GM18498 (cell line): Measurements from ENCODE around the gene ANKLE2.

Source experiments
- ATAC-seq: cut with Tn5 transposase; IDR thresholded peaks from one replicate; pipeline ENCODE4 v1.9.1; 2021; ENCODE audit warnings: mild to moderate bottlenecking, moderate library complexity; ENCODE audit not compliant: unreplicated experiment

ANKLE2 gene

DNA sequence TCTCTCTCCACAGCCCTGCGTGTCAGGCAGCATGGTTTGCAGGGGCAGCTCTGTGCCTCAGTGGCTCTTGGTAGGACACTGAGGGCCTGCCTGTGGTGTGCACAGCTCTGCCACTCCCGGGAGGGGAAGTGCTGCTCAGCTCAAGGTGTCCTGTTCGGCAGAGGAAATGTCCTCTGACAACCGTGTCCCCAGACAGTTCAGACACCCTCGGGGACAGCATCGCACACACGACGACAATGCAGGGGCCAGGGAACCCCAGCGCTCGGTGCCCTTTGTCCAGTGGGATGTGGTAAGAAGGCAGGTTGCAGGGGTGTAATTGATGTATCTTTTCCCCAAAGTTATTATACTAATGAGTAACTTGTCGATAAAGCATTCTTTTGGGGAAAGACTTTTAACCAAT lies 14.2 kb downstream of the ANKLE2 start:
- no peak for ATAC-seq

DNA sequence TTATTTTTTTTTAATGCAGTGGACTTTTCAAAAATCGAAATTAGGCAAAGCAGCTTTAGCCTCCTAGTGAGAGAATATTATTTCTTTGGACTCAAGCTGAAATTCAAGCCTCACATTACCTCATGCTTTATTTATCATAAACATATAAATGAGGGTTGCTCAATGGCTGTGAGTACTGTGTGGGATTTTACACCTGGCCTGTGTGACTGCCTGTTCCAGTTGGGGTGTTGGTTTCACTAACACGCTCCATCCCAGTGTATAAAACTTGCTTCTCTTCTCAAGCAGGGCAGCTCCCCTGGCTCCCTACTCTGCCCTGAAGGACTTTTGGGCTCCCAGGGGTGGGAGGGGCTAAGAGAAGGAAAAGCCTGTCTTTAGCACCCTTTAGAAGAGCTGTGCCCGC lies 15.0 kb downstream of the ANKLE2 start:
- ATAC-seq = no peak

DNA sequence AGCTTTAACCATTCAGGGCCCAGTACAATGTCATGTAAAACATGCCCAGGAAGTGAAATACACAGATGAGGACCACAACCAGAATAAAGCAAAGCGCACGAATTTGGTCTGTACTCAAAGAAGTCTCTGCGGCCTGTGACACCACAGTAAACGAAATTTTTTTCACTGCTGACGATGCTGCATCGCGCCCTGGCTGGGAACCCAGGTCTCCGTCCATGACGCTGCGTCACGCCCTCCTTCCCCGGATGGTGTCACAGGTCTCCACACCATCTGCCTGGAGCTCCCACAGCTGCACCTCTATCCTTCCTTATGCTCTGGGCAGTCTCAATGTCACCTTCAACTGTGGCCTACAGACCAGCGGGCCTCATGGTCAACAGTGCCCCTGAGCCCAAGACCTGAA lies 17.8 kb downstream of the ANKLE2 start:
- ATAC-seq = no peak

DNA sequence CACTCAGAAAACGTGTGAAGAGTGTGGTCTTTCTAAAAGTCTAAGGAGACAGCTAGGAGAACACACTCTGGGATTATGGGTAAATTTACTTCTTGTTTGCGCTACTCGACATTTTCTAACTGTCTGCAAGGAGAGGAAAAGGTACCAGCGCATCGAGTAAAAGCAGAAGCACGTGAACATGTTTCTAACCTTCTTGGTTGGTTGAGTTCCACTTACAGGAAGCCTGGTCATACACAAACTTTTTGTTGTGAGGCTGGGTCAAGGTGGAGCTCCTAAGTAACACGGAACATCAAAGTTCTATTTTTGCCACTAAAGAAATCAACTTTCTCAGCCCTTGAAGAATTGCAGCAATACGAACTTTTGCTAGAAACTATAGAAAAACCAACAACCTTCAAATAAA lies 20.0 kb downstream of the ANKLE2 start:
- ATAC-seq = no peak

DNA sequence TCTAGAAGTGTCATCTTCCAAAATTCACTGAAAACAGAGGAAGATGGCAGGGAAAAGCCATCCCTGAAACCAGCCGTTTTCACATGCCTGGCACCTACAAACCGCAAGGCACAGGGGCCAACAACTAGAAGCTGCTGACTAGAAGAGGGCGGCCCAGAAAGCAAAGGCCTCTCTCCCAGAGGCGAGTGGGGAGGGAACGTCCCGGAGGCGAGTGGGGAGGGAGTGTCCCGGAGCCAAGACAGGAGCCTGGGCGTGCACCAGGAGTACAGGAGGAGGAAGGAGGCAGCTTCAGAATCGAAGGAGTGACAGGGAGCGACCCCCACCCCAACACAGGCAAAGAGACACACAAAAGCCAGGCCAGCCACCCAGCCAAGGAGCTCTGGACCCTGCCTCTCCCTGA lies 21.0 kb downstream of the ANKLE2 start:
- no peak for ATAC-seq

DNA sequence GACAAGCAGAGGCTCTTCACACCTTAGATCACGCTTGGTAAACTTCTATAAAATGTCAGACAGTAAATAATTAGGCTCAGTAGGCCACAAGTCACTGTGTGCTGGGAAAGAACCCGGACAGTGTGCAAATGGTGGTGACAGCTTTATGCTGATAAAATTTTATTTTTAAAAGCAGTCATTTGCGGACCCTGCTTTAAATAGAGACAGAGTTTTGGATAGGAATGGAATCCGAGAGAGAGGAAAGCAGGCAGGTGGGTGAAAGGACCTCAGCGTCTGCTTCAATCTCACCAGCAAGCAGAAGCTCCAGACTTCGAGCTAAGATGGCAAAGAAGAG lies 21.4 kb downstream of the ANKLE2 start:
- no peak for ATAC-seq

DNA sequence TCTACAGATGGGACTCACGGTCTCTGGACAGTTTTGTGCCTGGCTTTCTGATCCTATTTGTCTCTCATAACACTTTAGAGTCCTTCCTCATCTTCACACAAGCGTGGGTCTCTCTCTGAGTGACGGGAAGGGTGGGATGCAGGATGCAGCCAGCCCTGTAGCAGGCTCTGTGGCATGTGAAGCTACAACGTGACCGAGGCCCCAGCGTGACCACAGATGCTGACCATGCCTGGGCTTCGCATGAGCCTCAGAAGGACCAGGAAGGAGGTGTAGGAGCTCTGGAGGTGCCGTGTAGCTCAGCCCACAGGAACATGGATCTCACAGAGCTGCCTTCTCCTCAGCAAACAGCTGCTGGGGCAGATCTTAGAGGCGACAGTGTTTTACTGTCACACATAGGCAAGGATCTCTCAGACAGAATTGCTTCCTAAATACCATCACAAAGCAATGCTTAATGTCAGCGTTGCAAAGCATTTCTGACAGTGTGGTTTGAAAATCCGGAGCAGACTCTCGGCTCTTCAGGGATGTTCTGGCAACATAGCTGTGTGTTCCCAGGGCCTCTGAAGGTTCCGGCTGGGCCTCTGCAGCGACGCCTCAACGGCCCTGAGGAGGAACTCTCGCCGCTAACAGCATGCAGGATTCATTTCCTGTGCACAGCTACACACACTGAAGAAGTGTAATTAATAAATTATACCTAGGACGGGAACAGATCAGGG lies 21.9 kb downstream of the ANKLE2 start:
- ATAC-seq = no peak

DNA sequence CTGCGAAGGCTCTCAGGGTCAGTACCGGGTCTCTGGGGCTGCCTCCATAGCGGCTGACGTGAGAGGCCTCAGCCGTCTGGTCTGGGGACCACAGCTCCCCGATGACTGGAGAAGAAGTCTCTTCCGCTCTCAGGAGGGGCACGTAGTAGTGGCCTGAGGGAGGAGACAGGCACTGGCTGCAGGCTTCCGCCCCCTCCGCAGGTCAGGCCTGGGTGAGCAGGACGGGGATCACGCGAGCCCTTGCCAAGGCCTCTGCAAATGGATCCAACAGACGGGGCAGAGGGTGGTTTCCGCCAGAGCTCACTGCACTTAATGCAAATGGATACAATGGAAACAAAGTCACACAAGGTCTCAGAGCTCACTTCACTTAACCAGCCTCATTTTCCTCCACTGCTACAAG lies 24.7 kb downstream of the ANKLE2 start:
- ATAC-seq = no peak

DNA sequence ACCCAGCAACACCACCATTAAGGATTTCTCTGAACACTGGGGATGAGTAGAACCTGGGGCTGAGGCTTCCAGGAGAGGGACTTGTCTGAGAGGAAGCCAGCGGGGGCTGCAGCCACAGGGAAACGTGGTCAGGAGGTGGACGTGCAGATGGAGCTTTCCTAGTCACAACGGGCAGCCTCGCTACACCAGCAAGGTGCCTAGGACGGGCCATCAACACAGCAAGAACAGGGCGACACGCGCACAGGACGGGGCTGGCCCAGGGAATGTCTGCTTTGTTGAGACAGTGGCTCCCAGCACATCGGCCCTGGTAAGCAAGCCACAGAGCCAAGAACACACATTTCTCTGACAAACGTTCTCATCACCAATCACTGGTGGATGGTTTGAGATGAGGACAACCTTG lies 25.3 kb downstream of the ANKLE2 start:
- ATAC-seq = no peak

DNA sequence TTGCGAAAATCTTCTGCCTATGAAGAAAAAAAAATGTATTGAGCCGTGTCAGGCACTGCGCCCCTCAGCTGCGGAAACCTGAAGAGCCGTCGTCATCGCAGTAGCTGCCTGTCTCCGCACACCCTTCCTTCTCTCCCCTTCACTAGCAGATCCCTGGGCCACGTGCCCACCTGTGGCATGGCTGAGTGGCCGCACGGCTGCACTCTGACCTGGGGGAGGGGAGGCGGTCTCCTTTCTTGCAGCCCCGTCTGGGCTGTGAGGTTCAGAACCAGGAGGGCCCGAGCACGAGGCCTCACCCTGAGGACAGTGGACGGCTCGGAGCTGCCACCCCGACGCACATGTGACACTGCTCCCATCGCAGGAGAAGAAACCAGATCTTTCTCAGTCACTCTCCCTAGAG lies 26.1 kb downstream of the ANKLE2 start:
- ATAC-seq = no peak

DNA sequence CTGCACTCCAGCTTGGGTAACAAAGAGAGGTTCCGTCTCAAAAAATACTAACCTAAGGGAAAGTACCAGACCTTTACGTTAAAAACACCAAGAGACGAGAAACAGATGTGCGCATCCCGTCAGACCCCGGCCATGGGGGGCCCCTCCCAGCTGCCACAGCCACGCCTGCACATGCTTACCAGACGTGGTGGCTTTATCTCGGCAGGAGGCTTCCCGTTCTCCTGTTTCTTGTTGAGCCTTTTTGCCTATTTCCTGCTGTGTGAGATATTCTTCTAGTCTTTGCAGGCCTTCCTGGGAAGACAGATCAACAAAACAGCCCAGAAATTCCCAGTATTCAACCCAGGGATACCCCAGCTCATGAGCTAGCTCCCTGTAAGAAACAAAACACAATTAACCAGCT lies 27.4 kb downstream of the ANKLE2 start:
- no peak for ATAC-seq

DNA sequence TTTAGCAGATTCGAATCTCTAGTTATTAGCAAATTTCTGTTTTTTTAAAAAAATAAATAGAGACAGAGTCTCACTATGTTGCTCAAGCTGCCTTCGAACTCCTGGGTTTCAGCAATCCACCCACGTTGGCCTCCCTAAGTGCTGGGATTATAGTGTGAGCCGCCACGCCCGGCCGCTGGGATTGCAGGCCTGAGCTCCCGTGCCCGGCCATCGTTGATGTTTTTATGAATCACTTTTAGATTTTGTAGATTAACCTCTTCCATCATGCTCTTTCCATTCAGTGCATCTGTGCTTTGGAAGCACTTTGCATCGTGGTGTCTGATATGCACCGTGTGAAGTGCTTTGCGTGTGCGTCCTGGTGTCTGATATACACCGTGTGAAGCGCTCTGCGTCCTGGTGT lies 30.1 kb downstream of the ANKLE2 start:
- ATAC-seq = no peak

DNA sequence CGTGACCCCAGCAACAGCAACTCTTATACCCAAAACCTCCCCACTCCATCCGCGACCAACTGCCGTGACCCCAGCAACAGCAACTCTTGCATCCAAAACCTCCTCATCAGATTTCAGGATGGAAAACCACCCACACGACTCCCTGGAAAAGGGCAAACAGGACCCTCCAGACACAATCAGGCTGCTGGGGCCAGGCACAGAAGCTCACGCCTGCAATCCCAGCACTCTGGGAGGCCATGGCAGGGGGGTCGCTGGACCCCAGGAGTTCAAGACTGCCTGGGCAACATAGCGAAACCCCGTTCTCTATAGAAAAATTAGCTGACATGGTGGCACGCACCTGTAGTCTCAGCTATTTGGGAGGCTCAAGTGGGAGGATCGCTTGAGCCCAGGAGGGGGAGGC lies 31.3 kb downstream of the ANKLE2 start:
- ATAC-seq = no peak

DNA sequence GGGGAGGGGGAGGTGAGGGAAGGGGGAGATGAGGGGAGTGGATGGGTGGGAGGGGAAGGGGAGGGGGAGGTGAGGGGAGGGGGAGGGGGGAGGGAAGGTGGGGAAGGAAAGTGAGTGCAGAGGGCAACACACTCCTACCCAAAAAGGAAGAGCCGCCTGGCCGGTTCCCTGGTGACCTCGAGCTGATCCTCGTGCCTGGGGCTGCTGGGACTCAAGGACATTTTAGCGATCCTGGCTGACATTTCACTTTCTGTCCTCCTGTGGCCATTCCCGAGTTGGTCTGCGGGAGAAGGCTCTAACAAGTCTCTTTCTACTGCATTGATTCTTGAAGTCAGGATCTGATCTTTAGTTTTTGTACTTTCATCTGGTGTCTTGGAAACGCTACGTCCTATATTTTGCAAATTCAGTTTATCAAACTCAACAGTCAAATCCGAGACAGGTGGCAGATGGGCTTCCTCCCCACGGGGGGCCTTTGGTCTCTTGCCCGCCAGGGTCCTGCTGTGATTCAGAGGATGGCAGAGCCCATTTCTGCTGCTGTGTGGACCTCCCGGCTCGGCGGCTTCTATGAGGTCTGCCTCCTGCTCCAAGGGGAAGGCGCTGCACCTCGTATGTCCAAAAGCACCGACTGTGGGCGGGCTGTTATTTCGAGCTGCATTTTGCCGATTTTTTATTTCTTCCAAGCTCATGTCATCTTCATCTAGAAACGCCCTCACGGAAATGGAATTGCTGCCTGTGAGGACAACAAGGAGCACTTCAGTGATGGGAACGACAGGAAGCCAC lies 31.9 kb downstream of the ANKLE2 start:
- ATAC-seq = no peak

DNA sequence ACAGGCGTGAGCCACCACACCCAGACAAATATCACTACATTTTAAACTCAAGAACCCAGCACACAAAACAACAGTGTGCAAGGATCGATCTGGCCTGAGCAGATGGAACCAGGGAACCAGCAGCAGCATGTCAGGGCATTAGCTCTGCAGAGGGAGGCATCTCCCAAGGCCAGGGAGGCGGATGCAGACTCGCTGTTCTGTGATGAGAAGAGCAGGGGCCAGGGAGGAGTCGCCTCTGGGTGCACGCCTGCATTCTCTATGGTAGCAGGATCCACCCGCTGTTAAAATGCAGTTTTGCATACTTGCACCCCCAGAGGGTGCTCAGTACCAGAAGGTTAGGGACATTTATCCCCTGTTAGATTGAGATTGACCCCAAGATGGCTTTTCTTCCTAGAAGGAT lies 33.1 kb downstream of the ANKLE2 start:
- ATAC-seq = no peak

DNA sequence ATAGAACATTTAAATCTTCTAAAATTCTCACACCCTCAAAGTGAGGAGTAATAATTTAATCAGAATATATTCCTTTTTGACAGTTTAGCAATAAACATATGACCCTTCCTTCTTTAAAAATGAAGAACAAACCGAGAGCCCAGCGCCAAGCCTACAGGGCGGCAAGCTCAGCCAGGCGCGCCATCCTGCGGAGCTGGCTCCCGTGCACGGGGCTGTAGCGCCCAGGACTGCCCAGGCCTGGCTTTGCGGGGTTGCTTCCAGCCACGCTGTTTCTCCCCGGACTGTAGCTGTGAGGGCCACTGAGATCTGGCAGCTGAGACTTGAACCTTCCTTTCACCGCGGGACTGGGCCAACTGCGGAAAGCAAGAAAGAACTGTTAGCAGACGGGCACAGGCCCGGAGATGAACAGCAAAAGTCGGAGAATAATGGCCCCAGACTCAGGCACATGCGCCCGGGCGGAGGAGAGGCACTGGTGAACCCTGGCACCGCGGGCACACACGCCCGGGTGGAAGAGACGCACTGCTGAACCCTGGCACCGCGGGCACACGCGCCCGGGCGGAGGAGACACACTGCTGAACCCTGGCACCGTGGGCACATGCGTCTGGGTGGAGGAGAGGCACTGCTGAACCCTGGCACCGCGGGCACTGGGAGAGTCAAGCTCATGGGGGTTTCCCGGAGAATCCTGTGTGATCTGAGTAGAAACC lies 34.4 kb downstream of the ANKLE2 start:
- no peak for ATAC-seq

DNA sequence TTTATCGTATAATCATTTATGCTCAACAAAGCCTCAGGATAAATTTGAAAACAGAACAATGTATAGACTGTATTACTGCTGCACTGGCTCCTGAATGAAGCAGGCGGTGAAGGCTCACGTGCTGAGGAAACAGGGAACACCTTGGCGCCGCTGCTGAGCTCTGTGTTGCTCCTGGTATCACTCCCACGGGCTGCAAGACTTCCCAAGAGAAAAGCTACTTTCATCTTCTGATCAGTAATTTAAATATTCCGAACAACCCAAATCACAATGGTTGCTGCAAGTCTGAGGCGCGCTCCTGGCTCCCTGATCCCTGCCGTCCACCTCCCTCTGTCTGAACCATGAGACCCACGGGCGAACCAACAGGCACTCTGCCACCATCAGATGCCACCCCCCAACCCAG lies 35.2 kb downstream of the ANKLE2 start:
- ATAC-seq = no peak

DNA sequence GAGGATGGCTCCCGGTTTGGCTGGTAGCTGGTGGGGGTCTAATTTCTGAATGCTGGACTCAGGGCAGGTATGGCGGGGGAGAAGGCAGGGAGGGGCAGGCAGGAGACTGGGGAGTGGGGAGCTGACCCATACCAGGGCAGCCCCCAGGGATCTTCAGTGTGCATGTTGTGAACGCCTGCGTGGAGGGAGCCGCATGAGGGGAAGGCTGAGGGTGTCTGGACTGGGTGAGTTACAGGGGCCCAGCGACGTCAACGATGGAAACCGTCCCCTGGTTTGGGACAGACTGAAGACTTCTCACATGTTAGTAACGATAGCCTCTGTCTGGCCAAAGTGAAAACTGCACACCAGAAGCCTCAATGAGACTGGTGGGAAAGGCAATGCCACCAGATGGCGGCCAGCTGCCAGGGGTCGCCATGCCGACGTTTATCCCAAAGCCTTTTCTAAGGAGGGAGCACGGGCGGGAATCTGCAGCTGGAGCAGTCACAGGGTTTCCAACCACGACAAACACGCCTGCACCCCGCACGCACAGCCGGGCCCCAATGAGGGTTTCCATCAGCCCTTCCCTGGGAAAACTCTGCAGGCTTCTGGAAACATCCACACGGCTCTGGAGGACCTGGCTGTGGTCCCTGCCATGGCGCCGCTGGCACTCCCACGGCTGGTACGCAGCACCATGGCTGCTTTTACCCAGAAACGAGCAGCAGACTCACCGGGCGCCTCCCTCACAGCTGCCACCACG lies 37.0 kb downstream of the ANKLE2 start:
- no peak for ATAC-seq

DNA sequence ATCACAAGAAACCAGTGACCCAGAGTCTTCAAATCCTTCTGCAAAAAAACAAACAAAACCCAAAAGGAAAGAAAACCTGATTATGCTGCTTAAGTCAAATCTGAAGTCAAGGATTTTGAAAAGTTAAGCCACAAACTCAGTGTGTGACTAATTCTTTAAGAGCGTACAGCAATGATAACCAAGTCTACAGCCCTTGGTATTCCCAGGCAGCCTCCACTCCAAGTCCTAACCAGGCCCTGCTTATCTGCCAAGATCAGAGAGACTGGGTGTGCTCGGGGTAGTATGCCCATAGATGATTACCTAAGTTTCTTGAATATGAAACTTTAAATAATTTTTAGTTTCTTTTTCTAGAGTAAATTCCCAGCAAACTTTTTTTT lies 37.9 kb downstream of the ANKLE2 start:
- ATAC-seq = no peak

DNA sequence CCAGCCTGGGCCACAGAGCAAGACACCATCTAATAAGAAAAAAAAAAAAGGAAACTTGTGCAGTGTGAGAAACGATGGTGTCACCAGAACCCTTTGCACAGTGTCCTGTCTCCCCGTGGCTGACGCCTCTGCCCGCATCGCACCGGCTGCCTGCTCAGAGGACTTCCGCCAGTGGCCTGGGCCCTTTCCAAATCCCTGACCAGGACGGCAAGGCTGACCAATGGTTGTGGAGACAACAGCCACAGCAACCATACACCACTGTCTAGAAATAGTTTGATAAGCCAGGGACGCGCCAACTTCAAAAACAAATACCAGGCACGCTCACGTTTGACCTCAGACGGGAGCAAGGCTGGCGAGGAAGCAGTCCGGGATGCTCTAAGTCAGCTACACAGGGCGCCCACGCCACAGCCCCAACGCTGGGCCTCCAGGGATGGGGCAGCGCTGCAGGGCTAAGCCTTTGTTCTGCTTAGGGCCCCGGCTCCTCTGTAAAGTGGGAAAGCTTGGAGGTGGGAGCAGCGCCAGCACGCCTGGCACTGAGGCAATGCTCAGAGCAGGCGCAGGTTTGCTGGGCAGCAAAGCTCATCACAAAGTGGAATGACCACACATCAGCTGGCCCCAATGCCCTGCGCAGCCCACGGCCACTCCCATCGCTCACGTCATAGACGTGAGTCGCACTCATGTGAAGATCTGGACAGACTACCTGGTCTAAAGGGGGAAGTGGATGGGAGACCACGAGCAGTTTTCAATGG lies 38.4 kb downstream of the ANKLE2 start:
- ATAC-seq = no peak
